Activated CD8-positive, alpha-beta memory T cell treated with anti-CD3 and anti-CD28 coated beads for 4 hours (primary cell): ENCODE measurements around the gene ARHGEF2.
A peak's percentile ranks its signal among the peaks of the same experiment; 100 is the strongest.
"Not testable (repeated sequence)": the region's sequence is repeated elsewhere in the genome, so short reads cannot be mapped to it uniquely, and the experiment has no call there.

Source experiments
- DNase-seq, 2 donors: peaks; one replicate each; pipeline ENCODE4 v3.0.0-alpha.2; 2020; ENCODE audit warnings: low read depth in 2 of 2

The ARHGEF2 gene

GRCh38 chr1:155942578-155943141 is 35.7 kb downstream of the ARHGEF2 start:
- DNase-seq, result no peak

GRCh38 chr1:155941845-155942531 is 36.4 kb downstream of the ARHGEF2 start:
- no peak for DNase-seq

GRCh38 chr1:155940993-155941844 is 37.1 kb downstream of the ARHGEF2 start, which contains the start of gene RXFP4:
RXFP4 (plus strand) TSS chr1:155941638; CDS start chr1:155941710, 72 bp downstream.
- DNase-seq, result no peak

- DNase-seq, result no peak
Measured at GRCh38 chr1:155940482-155940992, 37.8 kb downstream of the ARHGEF2 start.

- no peak for DNase-seq
Measured at GRCh38 chr1:155938220-155938627, 40.1 kb downstream of the ARHGEF2 start.

- no peak for DNase-seq
Measured at GRCh38 chr1:155934936-155935590, 43.3 kb downstream of the ARHGEF2 start.

- peak; percentile 88 to 90 for DNase-seq
Measured at GRCh38 chr1:155934097-155934935, 44.0 kb downstream of the ARHGEF2 start, which contains the start of gene KHDC4. KHDC4 (minus strand) TSS chr1:155934413; CDS start chr1:155934373, 40 bp downstream.

GRCh38 chr1:155933591-155934096 is 44.7 kb downstream of the ARHGEF2 start:
- no peak for DNase-seq

- no peak for DNase-seq
Measured at GRCh38 chr1:155932487-155932886, 45.9 kb downstream of the ARHGEF2 start.

GRCh38 chr1:155932081-155932480 is 46.3 kb downstream of the ARHGEF2 start:
- no peak for DNase-seq

GRCh38 chr1:155931332-155932038 is 46.9 kb downstream of the ARHGEF2 start:
- no peak for DNase-seq

GRCh38 chr1:155930725-155931124 is 47.6 kb downstream of the ARHGEF2 start:
- not testable (repeated sequence) for DNase-seq

- DNase-seq, result no peak
Measured at GRCh38 chr1:155929057-155929456, 49.3 kb downstream of the ARHGEF2 start.

GRCh38 chr1:155925506-155925905 is 52.8 kb downstream of the ARHGEF2 start:
- DNase-seq, result no peak

- DNase-seq, result no peak
Measured at GRCh38 chr1:155920717-155921116, 57.6 kb downstream of the ARHGEF2 start.

- DNase-seq, result no peak
Measured at GRCh38 chr1:155919801-155920200, 58.5 kb downstream of the ARHGEF2 start.

- no peak for DNase-seq
Measured at GRCh38 chr1:155918660-155919059, 59.7 kb downstream of the ARHGEF2 start.

- no peak for DNase-seq
Measured at GRCh38 chr1:155913969-155914757, 64.2 kb downstream of the ARHGEF2 start.

GRCh38 chr1:155912056-155912536 is 66.3 kb downstream of the ARHGEF2 start:
- no peak for DNase-seq
